GM18519 (cell line): Measurements from ENCODE around the gene LRRC36.
"Not testable (repeated sequence)": the region's sequence is repeated elsewhere in the genome, so short reads cannot be mapped to it uniquely, and the experiment has no call there.

Experiments used
- ATAC-seq: cut with Tn5 transposase; IDR thresholded peaks from one replicate; pipeline ENCODE4 v1.9.1; 2021; ENCODE audit warnings: mild to moderate bottlenecking, moderate library complexity; ENCODE audit not compliant: unreplicated experiment, low FRiP score

Gene LRRC36

DNA sequence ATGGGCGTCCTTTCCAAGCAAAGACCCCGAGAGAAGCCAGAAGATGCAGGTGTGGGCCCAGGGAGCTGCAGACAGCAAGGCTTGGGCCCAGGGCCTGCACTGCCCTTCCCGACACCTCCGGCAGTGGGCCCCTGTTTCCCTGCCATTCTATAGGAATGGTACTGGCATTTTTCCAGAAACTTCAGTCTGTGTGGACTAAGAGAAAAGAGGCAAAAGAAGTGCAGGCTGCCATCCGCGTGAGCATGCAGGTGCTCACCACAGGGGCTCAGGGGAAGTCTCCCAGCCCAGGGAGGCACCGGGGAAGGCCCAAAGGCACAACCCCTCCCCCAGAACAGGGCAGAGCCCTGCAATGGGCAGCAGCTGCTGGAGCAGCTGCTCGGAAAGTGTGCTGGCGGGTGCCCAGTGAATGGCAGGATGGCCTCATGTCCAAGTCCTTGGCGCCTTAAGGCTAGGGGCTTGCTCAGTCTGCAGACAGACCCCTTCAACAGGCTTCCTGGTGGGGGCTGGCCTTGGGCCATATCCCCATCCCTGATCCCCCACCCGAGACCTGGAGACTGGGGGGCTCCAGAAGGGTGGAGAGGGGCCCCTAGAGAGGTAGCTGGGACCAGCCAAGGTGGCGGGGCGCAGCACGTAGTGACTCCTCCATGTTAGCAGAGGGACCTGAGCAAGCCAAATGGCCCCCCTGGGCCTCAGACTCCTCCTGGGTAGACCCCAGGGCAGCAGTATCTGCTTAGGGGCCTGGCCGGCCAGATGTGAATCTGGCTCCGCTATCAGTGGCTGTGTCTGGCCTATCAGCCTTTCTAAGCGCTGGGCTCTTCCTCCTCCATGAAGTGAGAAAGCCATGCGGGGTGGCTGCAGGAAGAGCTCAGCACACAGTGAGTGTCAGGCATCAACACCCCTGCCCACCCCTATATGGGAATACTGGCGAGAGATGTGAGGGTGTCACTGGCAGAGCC lies 73.4 kb downstream of the LRRC36 start:
- ATAC-seq, result no peak

DNA sequence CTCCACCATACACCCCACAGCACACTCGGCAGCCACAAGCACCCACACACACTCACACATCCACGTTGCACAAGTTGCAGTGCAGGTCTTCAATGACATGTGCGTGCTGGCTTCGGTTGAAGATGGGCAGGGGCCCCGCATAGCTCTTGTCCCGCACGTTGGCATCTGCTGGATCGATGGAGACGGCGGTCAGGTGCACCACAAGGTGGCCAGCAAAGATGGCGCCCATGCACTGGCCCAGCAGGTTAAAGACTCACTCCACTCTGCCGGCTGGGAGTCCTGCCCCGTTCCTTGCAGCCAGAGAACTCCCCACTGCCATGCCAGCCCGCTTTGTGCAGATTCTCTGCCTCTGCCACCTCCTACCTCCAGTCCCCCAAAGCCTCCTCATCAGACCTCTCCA lies 74.3 kb downstream of the LRRC36 start:
- no peak for ATAC-seq

DNA sequence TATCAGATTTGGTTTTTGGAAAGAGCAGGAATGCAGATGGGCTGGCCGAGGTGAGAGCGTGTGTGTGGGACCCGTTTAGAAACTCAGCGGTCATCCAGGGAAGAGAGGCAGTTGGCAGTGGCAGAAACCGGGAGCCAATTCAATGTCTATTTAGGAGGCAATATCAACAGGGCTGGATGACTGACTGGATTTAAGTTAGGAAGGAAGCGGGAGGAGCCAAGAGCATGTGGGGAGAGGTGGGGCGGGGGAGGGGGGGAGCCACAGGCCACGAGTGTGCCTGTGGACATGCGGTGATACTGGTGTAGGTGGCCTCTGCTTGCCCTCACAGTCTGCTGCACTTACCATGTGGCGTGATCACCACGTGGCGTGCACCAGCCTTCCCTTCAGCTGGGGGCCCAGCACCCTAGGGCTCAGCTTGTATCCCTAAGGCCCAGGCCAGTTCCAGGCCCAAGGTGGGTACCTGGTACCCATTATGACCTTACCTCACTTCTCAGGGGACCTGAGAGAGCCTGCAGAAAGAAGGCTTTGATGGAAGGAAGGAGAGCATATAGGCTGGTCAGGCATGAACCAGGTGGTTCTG lies 77.5 kb downstream of the LRRC36 start:
- ATAC-seq, result no peak

DNA sequence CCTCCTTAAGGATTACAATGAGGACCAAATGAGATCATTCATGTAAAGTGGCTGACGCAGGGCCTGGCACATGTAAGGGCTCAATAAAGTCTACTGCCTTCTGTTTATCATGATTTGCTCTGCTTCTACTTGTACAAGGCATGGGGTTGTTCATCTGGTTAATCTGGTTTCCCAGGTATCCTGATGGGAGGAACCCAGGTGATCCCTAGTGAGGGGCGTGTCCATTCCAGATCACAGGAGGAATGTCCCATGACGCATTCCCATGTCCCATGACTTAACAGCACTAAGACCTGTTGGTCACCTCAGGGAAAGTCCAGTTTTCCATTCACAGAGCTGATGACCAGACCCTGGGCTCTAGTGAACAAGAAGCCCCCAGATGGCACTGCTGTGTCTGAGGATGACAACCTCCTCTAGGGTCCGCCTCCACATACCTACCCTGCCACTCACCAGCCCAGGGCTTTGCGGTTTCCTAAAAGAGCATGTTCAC lies 78.2 kb downstream of the LRRC36 start:
- no peak for ATAC-seq

DNA sequence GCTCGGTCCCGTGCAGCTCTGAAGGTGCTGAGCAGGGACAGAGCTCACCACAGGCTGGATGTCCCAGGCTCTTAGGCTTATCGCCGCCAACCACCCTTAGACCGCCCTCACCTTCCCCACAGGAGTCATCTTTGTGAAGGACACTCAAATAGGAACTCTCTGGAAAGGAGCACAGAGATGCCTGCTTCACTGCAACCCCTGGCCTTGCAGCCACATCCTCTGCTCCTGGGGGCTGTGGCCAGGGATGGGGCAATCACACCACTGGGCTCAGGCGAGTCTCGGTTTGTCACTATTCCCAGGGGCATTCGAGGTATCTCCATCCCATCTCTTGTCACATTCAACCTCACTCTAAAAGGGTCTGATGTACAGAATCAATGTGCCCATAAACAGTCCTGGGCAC lies 78.7 kb downstream of the LRRC36 start:
- ATAC-seq, result no peak

DNA sequence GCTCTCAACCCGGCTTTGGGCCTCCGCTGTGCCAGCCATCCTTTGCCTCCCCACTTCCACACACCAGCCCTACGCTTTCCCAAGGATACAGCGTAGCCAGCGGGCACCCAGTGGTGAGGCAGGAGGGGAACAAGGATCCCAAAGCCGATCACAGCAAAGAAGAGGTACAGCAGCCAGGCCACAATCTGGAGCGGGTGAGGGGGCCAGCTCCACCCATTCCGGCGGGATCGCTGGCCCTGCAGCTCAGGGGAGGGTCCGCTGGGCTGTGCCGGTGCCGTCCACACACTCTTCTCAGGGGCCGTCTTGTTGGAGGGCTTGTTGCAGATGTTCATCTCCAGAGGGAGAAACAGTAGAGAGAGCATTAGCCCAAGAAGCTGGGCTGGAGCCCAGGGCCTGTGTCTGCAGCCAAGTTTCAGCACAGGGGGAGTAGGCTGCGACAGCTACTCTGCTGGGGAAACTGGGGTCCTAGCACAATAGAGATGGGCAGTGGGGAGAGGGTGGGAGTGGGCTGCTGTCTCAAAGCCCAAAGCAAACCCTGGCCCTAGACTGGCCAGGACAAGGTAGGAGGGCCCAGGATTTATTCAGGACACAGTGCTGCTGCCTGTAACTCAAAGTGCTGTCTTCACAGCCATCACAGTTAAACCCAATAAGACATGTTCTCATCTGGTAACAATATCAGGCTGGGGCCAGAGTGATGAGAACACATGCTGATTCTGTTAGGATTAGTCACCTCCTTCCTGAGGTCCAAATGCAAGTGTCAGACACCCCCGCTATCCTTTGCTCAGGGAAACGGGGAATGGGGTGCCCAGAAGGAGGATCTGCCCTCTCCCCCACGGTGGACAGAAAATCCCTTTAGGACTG lies 79.7 kb downstream of the LRRC36 start:
- no peak for ATAC-seq

DNA sequence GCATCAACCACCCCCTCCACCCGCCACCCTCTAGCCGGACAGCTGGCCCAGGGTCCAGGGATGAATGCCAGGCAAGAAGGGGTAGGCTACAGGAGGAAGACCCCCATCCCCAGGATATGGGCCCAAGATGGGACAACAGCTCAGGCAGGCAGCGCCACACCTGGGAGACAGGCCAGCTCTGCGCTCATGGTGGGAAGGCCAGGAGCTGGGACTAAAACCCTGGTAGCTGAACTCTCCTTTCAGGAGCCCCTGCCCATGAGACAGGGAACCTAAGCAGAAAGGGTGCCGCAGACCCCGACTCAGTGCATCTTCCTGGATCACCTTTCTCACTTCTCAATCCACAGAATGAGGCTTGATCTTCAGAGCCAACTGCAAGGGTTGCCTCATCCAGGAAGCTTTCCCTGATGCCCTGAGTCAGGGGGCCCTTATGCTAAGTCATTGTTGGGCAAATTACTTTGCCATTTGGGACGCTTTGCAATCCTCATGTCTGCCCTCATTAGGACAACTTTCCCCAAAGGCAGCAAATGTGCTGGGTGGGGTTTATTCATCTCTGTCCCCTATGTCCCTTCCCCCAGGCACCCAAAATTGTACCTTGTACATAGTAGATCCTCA lies 80.7 kb downstream of the LRRC36 start:
- ATAC-seq, result no peak

DNA sequence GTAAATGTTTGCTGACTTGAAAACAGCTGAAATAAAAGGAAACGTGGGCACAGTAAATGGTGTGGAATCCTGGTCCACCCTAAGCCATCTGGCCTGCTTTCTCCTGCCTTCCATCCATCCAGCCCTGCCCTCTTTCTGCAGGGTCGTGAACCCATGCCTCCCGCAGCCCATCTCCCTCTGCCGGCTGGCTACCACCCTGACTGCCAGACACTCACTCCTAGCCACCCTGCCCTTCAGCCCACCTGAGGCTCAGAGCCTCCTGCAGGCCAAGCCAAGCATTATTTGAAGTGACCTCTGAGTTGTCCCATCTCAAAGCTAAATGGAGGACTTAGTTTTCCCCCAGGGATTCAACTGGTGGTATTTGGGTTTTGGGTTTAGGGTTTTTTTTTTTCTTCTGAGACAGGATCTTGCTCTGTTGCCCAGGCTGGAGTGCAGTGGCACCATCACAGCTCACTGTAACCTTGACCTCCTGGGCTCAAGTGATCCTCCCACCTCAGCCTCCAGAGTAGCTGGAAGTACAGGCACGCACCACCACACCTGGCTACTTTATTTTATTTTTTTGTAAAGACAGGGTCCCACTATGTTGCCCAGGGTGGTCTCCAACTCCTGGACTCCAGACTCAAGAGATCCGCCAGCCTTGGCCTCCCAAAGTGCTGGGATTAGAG lies 81.3 kb downstream of the LRRC36 start:
- ATAC-seq, result no peak

DNA sequence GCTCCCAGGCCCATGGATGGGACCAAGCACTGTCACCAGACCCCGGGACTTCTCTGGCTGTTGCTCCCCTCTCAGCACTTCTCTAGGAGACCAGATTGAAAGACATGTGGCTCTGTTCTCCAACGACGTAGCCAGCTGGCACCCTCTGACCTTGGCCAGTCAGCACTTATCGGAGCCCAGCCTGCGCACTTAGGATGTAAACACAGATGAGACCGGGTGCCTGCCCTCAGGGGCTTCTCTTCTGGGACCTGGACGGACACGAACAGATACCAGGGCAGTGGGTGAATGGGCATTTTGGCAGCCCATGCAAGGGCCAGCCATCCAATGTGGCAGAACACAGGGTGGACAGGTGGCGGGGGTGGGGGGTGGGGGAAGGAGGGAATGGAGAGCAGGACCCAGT lies 83.0 kb downstream of the LRRC36 start:
- no peak for ATAC-seq

DNA sequence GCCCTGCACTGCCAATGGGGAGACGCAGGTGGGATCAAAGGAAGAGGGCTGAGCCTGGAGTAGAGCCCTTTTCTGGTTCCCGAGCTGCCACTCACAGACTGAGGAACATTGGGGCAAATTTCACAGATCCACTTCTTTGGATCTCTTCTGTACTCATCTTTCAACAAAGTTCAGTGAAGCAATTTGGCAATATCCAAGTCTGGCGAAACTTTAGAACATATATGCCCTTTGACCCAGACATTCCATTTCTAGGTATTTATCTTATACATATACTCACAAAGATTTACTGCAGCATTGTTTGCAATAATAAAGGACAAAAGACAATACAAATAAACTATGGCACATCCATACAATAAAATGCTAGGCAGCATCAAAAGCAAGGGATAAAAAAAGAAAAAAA lies 84.7 kb downstream of the LRRC36 start:
- no peak for ATAC-seq

DNA sequence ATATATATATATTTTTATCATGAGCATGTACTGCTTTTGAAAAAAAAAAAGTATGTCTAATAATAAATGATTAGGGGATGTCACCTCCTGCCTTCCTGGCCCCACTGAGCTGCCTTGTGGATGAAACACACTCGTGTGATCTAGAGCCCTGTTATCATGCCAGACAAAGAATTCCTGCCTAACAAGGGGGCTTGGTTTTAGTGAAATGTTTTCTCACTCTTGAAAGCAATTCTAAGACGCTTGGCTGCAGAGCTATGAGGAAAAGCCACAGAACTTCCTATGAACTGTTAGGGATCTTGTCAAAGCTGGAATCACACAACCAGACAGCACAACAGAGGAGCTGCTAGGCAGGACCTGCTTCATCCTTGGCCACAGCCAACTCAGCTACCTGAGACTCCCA lies 85.7 kb downstream of the LRRC36 start:
- no peak for ATAC-seq

DNA sequence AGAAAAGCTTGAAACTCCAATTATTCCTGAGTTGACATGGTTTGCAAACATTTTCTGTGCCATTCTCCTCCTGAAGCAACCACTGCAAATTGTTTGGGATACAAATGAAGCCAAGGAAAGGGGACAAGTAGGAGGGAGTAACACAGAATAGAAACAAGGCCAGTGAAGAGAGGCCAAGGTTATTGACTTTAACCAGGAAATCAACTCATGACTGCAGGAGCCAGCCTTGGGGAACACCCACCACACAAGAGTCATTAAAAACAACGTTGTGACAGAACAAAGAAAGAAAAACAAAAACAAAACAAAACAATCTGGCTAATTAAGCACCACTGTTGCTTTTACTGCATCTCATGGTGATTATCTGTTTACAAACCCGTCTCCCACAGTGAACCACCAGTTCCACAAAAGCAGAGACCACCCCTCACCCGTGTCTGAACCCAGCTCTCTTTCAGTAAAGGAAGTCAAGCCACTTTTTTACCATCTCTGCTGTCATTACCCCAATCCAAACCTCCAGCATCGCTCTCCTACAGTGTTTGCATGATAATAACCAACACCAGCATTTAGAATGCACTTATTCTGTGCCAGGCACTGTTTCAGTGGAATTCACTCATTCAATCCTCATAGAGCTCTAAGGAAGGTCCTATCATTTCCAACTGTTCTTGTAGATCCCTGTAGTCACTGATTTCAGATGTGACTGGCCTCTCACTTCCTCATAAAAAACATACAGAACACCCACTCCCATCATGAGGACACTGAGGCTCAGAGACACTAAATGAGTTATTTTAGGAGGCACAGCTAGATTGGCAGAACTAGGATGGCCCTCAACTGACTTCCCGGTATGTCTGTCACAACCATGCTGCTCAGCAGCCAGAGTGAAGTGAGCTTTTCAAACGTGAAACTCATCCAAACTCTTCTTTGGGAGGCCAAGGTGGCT lies 87.6 kb downstream of the LRRC36 start:
- ATAC-seq, result no peak

DNA sequence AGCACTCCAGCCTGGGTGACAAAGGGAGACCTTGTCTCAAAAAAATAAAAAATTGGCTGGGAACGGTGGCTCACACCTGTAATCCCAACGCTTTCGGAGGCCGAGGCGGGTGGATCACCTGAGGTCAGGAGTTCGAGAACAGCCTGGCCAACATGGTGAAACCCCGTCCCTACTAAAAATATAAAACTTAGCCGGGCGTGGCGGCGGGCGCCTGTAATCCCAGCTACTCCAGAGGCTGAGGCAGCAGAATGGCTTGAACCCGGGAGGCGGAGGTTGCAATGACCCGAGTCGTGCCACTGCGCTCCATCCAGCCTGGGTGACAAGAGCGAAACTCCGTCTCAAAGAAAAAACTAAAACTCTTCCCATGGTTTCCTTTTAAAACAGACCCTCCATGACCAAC lies 88.8 kb downstream of the LRRC36 start:
- not testable (repeated sequence) for ATAC-seq

DNA sequence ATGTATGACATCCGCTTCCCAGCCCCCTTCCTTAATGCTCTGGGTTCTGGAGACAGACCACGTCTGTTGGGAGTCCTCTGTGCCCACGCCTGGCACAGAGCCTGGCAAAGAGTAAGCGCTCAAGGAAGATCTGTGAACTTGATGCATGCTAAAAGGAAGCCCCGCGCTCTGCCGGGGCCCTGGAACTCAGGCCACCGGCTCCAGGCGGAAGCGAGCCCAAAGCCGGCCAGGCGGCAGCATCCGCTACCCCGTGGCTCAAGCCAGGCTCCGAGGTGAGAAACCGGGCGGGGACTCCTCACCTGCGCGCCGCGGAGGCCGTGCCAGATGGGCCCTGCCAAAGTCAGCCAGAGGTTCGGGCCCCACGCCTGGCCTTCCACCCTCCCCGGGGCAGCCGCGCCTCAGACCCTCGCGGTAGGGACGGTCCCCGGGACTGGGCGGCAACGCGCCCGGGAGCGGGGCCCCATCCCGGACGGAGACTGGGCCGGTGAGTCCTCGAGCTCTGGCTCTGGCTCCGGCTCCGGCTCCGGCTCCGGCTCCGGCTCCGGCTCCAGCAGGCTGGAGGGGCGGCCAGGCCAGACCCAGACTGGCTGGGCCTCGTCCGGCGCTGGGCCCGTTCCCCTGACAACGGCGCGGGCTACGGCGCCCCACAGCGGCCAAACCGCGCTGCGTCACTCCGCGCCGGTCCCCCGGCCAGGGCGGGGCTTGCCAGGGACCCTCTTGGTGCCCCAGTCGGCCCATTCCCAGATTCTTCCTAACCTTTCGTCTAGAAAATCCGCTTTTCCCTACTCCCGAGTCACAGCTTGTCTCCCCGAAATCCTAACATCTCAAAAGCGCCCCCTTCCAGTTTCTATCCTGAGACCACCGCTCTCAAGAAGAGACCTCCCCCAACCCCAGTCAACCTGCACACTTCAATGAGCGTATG lies 89.5 kb downstream of the LRRC36 start, which contains the start of gene ZDHHC1:
Gene ZDHHC1 (minus strand): TSS at position 606 of the 922 bp plus-strand sequence. CDS start 8,702 bp downstream, outside the sequence.
- ATAC-seq, result no peak

DNA sequence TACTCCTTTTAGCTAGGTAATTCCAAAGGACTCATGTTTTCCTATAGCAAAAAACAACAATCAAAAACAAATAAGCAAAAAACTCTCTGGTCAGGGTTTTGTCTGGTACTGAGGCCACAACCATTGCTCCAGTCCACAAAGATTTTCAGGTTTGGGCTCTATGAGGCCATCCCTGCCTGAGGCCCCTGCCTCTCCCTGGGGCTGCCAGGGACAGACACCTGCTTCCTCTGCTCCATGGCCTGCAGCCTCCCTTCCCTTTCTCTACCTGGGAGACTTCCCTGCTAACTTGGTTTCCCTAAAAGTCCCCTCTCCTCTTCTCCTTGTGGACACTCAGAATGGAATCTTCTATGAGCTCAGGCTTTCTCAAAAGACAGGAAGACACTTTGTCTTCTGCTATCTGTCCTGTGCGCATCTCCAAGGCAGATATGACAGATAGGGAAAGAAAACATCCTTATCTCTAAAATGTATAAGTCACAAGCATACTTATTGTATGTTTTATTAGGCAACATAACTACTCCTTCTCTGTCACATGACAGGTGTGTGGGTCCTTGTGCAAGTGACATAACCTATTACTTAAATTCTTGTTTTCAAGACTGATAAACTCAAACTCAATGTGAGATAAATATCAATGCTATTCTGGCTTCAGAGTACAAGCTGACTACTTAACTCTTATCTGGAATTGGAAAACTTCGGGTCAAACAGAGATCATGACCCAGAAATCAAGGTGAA lies 90.9 kb downstream of the LRRC36 start:
- ATAC-seq, result no peak

DNA sequence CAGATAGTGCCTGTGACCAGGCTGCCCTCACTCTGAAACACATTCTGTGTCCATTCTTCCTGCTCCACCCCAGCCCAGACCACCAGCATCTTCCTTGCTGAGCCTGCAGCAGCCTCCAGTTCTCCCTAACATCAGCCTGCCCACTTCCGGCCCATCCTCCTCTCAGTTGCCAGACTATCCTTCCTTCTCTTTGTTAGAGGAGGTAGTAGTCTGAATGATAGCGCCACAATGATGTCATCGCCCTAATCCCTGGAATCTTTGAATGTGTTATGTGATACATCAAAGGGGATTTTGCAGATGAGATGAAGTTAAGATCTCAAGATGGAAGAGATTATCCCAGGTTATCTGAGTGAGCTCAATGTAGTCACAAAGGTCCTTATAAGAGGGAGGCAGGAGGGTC lies 92.9 kb downstream of the LRRC36 start:
- ATAC-seq, result no peak

DNA sequence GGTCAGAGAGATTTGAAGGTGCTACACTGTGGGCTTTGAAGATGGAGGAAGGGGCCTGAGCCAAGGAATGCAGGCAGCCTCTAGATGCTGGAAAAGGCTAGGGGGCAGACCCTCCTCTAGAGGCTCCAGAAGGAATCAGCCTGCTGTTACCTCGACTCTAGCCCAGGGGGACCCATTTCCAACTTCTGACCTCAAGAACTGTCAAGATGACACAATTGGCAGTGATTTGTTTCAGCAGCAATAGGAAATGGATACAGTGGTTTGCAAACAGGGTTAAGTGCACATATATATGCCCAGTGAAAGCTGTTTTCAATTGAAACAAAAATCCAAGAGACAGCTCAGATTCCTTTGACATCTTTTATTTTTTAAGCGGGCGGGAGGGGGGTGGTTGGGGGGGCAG lies 93.3 kb downstream of the LRRC36 start:
- no peak for ATAC-seq
